ENCODE results near the gene LRRC32.
A peak's percentile ranks its signal among the peaks of the same experiment; 100 is the strongest.

Gene LRRC32

GRCh38 chr11:76698321-76699043, 27.9 kb upstream of the LRRC32 start:
- peak; percentile 44 for TF ChIP-seq CTCF (conservative IDR thresholded peaks at IDR 0.05; ENCODE audit: low read depth, low read length)
- H3K4me3 ChIP-seq (ENCODE audit: low read depth, low read length): no peak overlapping the region
- DNase-seq (ENCODE audit: low read depth): no peak

GRCh38 chr11:76696756-76697155, 26.2 kb upstream of the LRRC32 start:
- H3K4me3 ChIP-seq (ENCODE audit: low read depth, low read length): no peak overlapping the region
- no peak for TF ChIP-seq CTCF (conservative IDR thresholded peaks at IDR 0.05; ENCODE audit: low read depth, low read length)
- DNase-seq (ENCODE audit: low read depth): no peak

DNA sequence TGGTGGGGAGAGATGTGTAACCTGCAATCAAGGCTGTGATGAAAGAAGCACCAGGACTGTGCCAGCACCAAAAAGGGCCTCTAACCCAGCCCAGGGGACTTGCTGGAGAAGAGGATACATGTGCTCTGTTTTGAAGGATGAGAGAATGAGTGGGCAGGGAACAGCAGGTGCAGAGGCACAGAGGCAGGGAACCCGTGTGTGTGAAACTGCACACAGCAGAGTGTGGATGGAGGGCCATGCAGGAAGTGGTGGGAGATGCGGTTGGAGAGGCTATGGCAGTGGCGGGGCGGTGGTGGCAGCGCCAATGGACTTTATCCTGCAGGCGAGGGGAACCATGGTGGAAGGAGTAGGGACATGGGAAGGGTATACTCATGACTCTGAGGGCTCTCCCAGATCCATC, 25.2 kb upstream of the LRRC32 start:
- DNase-seq (ENCODE audit: low read depth): no peak
- no peak overlapping the region for H3K4me3 ChIP-seq (ENCODE audit: low read depth, low read length)
- no peak for TF ChIP-seq CTCF (conservative IDR thresholded peaks at IDR 0.05; ENCODE audit: low read depth, low read length)

GRCh38 chr11:76695133-76695532, 24.6 kb upstream of the LRRC32 start:
- no peak for DNase-seq (ENCODE audit: low read depth)
- no peak overlapping the region for H3K4me3 ChIP-seq (ENCODE audit: low read depth, low read length)
- peak; percentile 20 for TF ChIP-seq CTCF (conservative IDR thresholded peaks at IDR 0.05; ENCODE audit: low read depth, low read length)

DNA sequence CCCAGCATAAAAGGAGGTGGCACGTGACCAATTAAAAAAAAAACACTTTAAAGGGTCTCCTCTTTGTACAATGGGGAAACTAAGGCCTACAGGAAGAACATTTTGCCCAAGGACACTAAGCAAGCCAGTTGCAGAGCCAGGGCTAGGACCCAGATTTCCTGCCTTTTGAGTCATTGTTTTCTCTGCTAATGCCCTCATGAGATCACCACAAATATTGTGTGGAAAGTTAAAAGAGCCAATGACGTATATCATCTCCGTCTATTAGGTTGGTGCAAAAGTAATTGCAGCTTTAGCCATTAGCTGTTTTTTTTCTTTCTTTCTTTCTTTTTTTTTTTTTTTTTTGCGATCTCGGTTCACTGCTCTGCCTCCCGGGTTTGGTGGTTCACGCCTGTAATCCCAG, 24.1 kb upstream of the LRRC32 start:
- TF ChIP-seq CTCF (conservative IDR thresholded peaks at IDR 0.05; ENCODE audit: low read depth, low read length): no peak
- H3K4me3 ChIP-seq (ENCODE audit: low read depth, low read length): no peak overlapping the region
- peak; percentile 85 for DNase-seq (ENCODE audit: low read depth)

DNA sequence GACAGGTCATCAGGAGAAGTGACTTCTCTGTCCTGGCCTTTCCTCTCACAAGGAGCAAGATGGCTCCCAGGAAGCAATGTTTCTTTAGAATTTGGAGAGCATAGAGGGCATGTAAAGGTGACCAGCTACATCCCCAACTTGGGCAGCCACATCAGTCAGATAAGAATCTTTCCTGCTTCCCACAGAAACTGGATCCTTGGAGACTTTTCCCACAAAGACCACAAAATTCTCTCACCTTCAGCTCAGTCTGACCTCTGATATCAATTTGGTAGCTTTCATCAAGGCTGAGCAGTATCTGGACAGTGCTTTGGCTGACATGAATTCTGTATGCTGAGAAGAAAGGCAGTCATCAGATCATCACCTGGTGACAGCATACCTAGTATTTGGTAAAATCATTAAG, 23.3 kb upstream of the LRRC32 start:
- TF ChIP-seq CTCF (conservative IDR thresholded peaks at IDR 0.05; ENCODE audit: low read depth, low read length): no peak
- H3K4me3 ChIP-seq (ENCODE audit: low read depth, low read length): no peak overlapping the region
- DNase-seq (ENCODE audit: low read depth): no peak

GRCh38 chr11:76692956-76693355, 22.4 kb upstream of the LRRC32 start:
- no peak for TF ChIP-seq CTCF (conservative IDR thresholded peaks at IDR 0.05; ENCODE audit: low read depth, low read length)
- no peak for DNase-seq (ENCODE audit: low read depth)
- H3K4me3 ChIP-seq (ENCODE audit: low read depth, low read length): no peak overlapping the region
